ENCODE results near the gene SSBP3. TPM values are rescaled to one million over a fixed set of nuclear protein-coding genes. Genes with fewer than 3 reads are reported as not detected.

The SSBP3 gene
- total RNA-seq, 1 experiment from 2014 or later, result 37.5 TPM

DNA sequence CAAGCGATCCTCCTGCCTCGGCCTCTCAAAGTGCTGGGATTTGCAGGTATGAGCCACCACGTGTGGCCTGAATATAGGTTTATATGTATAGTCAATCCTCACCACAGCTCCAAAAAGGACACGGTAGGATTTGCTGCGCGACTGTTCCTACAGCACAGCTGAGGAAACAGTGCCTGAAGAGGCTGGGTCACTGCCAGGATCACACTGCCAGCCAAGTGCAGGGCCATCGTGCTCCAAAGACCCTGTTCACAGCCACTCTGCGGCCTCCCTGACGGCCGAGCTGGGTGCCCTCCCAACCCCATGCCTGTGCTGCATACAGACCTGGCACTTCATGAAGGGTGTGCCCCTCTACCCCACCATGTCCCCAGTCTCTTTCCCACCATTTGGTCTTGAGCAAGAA, 134.9 kb downstream of the SSBP3 start:
- H4K20me1 ChIP-seq (ENCODE audit: insufficient read depth), result no peaks in the 10 kb centered on the region
- intact Hi-C loops (cut with micrococcal nuclease), result no loop called here
- no peaks in the 10 kb centered on the region for H3K27me3 ChIP-seq (ENCODE audit: insufficient read depth, low read length)
- TF ChIP-seq CEBPB (IDR thresholded peaks at IDR 0.05; ENCODE audit: low read depth), result no peak
- TF ChIP-seq, protein P1, sequence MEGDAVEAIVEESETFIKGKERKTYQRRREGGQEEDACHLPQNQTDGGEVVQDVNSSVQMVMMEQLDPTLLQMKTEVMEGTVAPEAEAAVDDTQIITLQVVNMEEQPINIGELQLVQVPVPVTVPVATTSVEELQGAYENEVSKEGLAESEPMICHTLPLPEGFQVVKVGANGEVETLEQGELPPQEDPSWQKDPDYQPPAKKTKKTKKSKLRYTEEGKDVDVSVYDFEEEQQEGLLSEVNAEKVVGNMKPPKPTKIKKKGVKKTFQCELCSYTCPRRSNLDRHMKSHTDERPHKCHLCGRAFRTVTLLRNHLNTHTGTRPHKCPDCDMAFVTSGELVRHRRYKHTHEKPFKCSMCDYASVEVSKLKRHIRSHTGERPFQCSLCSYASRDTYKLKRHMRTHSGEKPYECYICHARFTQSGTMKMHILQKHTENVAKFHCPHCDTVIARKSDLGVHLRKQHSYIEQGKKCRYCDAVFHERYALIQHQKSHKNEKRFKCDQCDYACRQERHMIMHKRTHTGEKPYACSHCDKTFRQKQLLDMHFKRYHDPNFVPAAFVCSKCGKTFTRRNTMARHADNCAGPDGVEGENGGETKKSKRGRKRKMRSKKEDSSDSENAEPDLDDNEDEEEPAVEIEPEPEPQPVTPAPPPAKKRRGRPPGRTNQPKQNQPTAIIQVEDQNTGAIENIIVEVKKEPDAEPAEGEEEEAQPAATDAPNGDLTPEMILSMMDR (IDR thresholded peaks at IDR 0.05 in 2 of 3, conservative IDR thresholded peaks at IDR 0.05 in 1 of 3; ENCODE audit: borderline replicate concordance in 1 of 3, insufficient read depth in 1 of 3, low read depth in 2 of 3, low read length in 2 of 3), result no peak
- H3K27ac ChIP-seq (ENCODE audit: low read depth, low read length), result no peak overlapping the region
- CTCF ChIA-PET, result no interaction called here
- no peaks in the 10 kb centered on the region for H3K9me3 ChIP-seq (ENCODE audit: control insufficient read depth in 1 of 2, insufficient read depth in 1 of 2, low read depth in 1 of 2, low read length in 2 of 2)
- no peaks in the 10 kb centered on the region for H3K36me3 ChIP-seq (ENCODE audit: control insufficient read depth in 1 of 2, insufficient read depth in 2 of 2, low read length in 2 of 2)
- RAD21 ChIA-PET (ENCODE audit: low non-redundant PET in 1 of 2, low total read pairs in 2 of 2, uncharacterized antibody in 2 of 2, unreplicated experiment in 2 of 2), result no interaction called here
- DNase-seq (ENCODE audit: low read depth, low spot score) (no peak), ATAC-seq (no peak)
- POLR2A ChIA-PET, result no interaction called here
- BruUV-seq (replicated peaks), result no TSS peak
- H3K9ac ChIP-seq (ENCODE audit: low read length), result no peak overlapping the region
- no peaks in the 10 kb centered on the region for H3K79me2 ChIP-seq (ENCODE audit: insufficient read depth, low read length)
- H3K9me2 ChIP-seq (ENCODE audit: insufficient read depth), result no peaks in the 10 kb centered on the region
- no peak overlapping the region for H2AFZ ChIP-seq (ENCODE audit: low read depth, low read length, poor library complexity, severe bottlenecking)
- no peak overlapping the region for H3K4me2 ChIP-seq (ENCODE audit: low read length)
- H3K4me1 ChIP-seq (ENCODE audit: control insufficient read depth in 1 of 2, insufficient read depth in 2 of 2, low read length in 2 of 2), result peaks cover 6 to 7% of the 10 kb centered on the region in 2 experiments; a peak in 3 of 4 replicates
- no peak overlapping the region for H3K4me3 ChIP-seq (replicated peaks in 1 of 2; ENCODE audit: low read depth in 1 of 2, low read length in 2 of 2)

DNA sequence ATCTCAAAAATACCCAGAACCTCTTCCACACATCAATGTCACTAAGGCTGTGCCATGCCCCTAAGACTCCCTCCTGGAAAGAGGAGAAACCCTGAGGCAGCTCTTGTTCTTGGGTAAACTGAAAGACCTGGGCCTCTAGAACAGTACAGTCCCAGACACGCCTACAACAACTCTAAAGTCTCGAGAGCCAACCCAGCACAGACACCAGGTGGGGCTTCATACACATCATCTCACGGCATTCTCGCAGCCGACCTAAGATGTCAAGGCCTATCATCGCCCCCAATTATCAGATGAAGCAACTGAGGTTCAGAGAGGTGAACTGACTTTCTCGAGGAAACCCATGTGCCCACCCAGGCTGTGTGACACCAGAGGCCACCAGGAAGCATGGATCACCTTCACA, 135.7 kb downstream of the SSBP3 start:
- no TSS peak for BruUV-seq (replicated peaks)

More for the DNA sequence above, 135.7 kb downstream of the SSBP3 start:
- H3K9ac ChIP-seq (ENCODE audit: low read length), result no peak overlapping the region
- H3K9me2 ChIP-seq (ENCODE audit: insufficient read depth), result no peaks in the 10 kb centered on the region
- intact Hi-C loops (cut with micrococcal nuclease), result no loop called here
- H3K9me3 ChIP-seq (ENCODE audit: control insufficient read depth in 1 of 2, insufficient read depth in 1 of 2, low read depth in 1 of 2, low read length in 2 of 2), result no peaks in the 10 kb centered on the region
- no peak overlapping the region for H3K27ac ChIP-seq (ENCODE audit: low read depth, low read length)
- no peak overlapping the region for H2AFZ ChIP-seq (ENCODE audit: low read depth, low read length, poor library complexity, severe bottlenecking)
- no peaks in the 10 kb centered on the region for H3K79me2 ChIP-seq (ENCODE audit: insufficient read depth, low read length)
- ChIA-PET CTCF (no interaction called here), POLR2A (interaction anchor here (1.3 kb wide), 1 partner anchor 71 kb away, joined by 3 read pairs; the partner anchor contains the start of genes CYB5RL and MRPL37), RAD21 (ENCODE audit: low non-redundant PET in 1 of 2, low total read pairs in 2 of 2, uncharacterized antibody in 2 of 2, unreplicated experiment in 2 of 2) (no interaction called here)
- H4K20me1 ChIP-seq (ENCODE audit: insufficient read depth), result no peaks in the 10 kb centered on the region
- H3K36me3 ChIP-seq (ENCODE audit: control insufficient read depth in 1 of 2, insufficient read depth in 2 of 2, low read length in 2 of 2), result no peaks in the 10 kb centered on the region
- H3K4me1 ChIP-seq (ENCODE audit: control insufficient read depth in 1 of 2, insufficient read depth in 2 of 2, low read length in 2 of 2), result peaks cover 6 to 7% of the 10 kb centered on the region in 2 experiments; a peak in 3 of 4 replicates
- H3K4me2 ChIP-seq (ENCODE audit: low read length), result no peak overlapping the region
- H3K4me3 ChIP-seq (replicated peaks in 1 of 2; ENCODE audit: low read depth in 1 of 2, low read length in 2 of 2), result no peak overlapping the region
- DNase-seq (ENCODE audit: low read depth, low spot score) (no peak), ATAC-seq (no peak)
- TF ChIP-seq POLR2A (IDR thresholded peaks at IDR 0.05; ENCODE audit: borderline replicate concordance, extremely low read depth, insufficient read depth, insufficient read length), result no peak
- no peak for TF ChIP-seq EZH2 (IDR thresholded peaks at IDR 0.05)
- TF ChIP-seq, protein P1 (IDR thresholded peaks at IDR 0.05 in 2 of 3, conservative IDR thresholded peaks at IDR 0.05 in 1 of 3; ENCODE audit: borderline replicate concordance in 1 of 3, insufficient read depth in 1 of 3, low read depth in 2 of 3, low read length in 2 of 3), result no peak
- TF ChIP-seq FOSL1 (IDR thresholded peaks at IDR 0.05; ENCODE audit: low read depth), result no peak
- no peak for TF ChIP-seq TCF7L2 (IDR thresholded peaks at IDR 0.05; ENCODE audit: borderline replicate concordance, extremely low read depth, insufficient read depth, insufficient read length)
- TF ChIP-seq, protein P2, sequence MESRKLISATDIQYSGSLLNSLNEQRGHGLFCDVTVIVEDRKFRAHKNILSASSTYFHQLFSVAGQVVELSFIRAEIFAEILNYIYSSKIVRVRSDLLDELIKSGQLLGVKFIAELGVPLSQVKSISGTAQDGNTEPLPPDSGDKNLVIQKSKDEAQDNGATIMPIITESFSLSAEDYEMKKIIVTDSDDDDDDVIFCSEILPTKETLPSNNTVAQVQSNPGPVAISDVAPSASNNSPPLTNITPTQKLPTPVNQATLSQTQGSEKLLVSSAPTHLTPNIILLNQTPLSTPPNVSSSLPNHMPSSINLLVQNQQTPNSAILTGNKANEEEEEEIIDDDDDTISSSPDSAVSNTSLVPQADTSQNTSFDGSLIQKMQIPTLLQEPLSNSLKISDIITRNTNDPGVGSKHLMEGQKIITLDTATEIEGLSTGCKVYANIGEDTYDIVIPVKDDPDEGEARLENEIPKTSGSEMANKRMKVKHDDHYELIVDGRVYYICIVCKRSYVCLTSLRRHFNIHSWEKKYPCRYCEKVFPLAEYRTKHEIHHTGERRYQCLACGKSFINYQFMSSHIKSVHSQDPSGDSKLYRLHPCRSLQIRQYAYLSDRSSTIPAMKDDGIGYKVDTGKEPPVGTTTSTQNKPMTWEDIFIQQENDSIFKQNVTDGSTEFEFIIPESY (IDR thresholded peaks at IDR 0.05; ENCODE audit: extremely low read depth, insufficient replicate concordance, low read length), result no peak
- no peak for TF ChIP-seq ZFX (IDR thresholded peaks at IDR 0.05)
- no peak for TF ChIP-seq ELF1 (IDR thresholded peaks at IDR 0.05; ENCODE audit: borderline replicate concordance, low read depth)
- no peak for TF ChIP-seq SRF (IDR thresholded peaks at IDR 0.05; ENCODE audit: low read depth)
- H3K27me3 ChIP-seq (ENCODE audit: insufficient read depth, low read length), result no peaks in the 10 kb centered on the region
